Cerebellar cortex (tissue), 1 donor: ENCODE measurements around the gene PARD3.

Source experiments
- DNase-seq: peaks from one replicate; pipeline ENCODE4 v3.0.0-alpha.2; 2015; ENCODE audit warnings: low spot score

PARD3 gene

DNA sequence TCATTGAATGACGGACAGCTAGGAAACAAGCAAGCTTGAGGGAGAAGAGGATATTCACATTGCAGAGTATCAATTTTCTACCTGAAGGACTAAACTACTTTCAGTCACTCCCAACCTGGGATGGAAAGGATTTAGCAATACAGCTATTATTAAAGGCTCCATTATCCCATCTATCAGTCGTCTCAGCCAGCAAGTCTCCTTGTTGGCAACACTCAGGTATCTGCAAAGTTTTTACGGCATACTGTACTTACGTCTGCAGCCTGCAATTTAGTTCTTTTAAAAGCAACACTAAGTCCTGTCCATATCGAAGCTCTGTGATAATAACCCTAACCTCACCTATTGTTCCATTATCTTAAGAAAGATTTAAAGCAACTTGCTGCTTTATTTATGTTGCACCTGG lies 689.4 kb downstream of the PARD3 start:
- no peak for DNase-seq

DNA sequence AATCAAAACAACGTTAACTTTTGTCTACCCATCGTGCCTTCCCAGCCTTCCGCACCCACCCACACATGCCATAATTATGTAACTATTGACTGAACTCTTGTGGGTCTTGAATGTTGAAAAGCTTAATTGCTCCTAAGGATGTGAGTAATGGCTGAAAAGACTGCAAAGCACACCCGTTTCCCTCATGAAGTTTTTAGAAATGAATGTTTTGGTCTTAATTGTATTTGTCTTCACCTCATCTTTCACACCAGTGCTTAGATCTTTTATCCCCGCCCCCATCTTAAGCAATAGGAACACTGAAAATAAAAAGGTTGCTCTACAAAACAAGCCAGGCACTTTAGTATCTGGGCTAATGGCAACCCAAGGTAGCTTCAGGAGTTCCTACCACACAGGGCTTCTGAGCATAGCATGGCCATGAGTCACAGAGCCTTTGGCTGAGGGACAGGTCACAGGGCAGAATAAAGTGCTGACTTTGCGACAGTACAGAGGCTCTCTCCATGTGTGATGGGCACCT lies 690.5 kb downstream of the PARD3 start:
- DNase-seq: no peak

DNA sequence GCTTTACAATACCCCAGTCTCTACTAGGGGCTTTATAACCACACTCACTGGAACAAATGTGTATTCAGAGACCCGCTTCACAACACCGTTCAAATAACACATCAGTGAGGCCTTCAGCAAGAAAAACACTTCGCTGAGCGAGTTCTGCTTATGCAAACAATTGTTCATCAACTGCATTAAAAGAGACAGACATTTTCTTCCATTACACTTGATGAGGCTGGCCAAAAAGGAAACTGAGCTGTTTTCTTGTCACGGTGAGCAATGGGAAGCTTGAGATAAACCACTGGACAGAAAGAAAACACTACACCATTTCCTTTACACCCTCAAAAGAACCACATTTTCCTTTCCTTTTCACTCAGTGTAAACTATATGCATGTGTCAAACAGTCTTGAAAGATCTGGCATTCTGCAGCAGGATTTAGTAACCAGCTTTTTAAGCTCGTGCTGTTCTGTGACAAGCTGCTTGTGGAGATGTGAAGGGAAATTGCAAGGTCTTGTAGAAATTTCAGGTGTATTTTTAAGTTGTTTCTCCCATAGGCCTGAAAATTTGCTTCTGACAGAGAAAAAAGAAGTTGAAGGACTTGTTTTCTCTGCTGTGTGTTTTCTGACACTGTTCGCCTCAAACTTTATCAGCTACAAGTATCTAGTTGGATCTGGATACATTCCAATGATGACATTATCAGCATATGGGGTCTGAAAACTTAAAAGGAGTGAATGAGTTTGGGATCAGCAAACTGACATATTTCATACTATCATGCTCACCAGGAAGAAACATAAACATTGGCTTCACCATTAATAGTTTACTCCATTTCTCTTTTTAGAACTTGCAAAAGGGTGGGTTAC lies 693.1 kb downstream of the PARD3 start:
- DNase-seq: no peak

DNA sequence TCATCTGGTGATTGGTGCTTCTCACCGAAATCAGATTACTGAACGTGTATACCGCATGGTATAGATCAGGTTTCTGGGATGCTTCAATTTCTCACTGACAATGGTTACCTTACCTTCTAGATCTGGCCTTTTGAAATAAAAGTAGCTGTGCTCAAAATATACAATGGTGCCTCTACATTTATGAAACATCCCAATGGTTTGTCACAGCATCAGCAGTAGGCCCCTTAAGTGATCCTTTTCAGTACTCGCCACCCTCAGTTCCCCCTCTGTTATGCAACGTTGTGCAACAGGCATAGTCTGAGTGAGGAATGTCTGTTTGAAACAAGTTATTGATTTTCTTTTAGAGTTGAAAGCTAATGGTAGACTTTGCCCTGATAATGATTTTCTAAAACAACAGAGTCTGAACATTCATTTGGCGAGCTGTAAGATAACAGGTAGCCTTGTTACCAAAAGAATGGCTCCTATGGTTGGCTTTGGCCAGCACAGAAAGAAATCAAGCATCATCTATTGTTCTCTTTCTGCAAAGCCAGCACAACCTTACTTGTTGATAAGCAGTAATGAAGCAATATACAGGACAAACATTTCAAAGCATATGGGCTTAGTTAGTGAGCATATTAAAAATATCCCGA lies 693.9 kb downstream of the PARD3 start:
- no peak for DNase-seq

DNA sequence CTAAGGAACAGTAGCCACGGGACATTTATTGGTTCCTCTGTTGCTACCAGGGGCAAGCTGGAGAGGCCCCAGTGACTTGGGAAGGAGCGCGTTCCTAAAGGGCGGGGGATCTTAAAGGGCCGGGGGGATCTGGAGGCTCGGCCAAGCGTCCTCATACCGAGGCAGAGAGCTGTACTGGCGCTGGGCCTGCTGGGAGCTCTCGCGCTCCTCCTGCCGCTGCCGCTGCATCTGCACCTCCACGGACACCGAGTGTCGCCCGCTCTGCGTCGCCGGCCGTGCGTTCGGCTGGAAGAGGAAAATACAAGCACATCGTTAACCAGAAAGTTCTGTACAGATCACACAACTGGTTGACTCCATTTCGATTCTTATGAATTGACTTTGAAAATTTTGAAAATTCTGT lies 695.6 kb downstream of the PARD3 start:
- DNase-seq: no peak

DNA sequence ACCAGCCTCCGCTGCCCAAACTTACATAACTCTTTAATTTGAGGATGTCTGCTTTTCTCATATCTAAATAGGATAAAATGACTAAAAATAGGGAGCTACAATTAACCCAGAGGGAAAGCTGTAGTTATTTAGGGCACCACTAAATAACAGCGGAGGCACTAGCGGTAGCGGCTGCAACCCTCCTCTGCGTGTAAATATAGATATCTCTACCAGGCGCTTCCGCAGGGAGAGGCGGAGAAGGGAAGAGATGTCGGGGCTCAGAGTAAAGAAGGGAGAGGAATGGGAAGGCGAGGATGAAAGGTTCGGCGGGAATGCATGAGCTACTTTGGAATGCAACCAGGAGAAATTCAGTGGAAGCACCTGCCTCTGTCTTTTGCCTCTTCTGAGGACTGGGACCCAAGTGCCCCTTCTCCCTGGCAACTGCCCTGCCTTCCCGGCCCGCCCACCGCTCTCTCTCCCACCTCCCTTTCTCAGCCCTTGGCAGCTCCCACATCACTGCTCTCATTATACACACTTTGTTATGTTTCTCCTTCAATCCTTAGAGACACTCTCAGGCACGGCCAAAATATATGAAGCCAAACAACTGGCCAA lies 698.3 kb downstream of the PARD3 start:
- no peak for DNase-seq

DNA sequence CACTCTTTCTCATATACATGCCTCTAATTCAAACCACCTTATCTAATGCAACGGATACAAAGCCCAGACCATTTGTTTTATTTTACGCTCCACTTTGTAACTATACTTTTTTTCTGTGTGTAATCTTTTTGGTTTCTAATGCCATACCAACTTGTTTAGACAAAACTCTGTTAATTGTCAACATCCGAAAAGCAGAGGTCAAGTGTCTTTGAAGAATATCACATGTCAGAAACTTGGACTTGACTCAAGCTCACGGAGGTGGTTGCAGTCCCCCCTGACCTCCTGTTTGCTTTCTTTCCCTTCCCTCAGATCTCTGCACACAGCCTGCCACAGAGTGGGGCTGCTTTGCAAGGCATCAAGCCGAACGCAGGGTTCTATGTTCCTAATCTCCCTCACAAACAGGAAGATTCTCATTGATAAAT lies 698.9 kb downstream of the PARD3 start:
- no peak for DNase-seq

DNA sequence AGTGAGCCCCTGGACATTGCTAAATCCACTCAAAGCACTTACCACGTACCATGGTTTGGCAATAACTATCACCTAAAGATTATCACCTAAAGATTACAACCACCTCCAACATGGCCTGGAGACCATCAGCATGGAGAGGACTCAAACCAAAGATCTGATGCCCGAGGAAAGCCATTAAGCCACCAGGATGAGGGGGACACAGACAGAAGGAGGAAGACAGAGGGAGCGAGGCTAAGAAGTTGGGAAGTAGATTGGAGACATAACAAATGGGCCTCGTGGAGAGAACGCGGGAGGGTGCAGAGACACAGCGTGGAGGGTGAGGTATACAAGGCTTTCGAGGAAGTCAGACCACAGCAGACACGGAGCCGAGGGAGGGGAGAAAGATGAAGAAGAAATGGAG lies 700.2 kb downstream of the PARD3 start:
- no peak for DNase-seq

DNA sequence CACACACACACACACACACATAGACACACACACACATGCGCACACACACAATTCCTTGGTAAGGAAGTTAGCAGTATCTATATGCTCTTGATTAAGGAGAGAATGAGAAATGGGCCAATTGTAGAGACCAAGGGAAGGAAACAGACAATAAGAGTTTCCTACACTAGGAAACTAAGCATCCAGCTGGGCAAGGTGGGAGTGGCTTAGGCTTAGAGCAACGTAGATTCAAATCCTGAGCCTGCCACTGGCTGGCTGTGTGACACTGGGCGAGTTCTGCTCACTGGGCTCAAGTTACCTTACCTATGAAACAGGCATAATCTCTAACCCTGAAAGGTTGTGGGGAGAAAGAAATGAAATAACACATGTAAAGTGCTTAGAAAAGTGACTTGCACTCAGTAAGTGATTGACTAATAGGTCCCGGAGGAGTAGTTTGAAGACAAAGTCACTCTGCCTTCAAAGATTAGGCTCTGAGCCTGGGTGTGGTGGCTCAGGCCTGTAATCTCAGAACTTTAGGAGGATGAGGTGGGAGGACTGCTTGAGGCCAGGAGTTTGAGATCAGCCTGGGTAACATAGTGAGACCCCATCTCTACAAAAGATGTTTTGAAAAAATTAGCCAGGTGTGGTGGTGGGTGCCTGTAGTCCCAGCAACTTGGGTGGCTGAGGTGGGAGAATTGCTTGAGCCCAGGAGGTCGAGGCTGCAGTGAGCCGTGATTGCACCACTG lies 701.4 kb downstream of the PARD3 start:
- no peak for DNase-seq

DNA sequence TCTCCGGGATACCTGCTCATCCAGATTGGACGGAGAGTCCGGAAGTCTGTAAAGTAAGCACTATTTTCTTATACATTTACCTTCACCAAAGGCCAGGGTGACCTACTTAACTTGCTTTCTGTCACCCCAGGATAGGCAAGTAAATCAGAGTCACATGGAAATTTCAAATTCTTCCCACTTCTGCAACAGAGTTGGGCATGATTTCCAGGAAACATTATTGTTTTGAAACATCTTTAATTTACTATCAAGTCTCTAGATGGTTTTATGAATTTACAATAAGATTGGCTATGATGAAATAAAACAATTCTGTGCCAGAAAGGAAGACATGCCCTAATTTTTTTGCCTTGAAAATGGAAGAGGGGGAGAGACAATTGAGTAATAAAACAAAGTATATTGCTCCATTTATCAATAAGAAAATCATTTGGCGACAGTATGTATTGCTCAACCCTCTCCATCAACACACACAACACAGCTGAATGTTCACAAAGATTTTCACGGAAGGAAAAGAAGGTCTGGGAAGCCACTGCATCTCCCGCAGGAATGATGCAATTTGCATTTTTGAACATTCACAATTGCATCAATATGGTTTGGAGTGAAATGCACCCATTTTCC lies 702.8 kb downstream of the PARD3 start:
- no peak for DNase-seq

DNA sequence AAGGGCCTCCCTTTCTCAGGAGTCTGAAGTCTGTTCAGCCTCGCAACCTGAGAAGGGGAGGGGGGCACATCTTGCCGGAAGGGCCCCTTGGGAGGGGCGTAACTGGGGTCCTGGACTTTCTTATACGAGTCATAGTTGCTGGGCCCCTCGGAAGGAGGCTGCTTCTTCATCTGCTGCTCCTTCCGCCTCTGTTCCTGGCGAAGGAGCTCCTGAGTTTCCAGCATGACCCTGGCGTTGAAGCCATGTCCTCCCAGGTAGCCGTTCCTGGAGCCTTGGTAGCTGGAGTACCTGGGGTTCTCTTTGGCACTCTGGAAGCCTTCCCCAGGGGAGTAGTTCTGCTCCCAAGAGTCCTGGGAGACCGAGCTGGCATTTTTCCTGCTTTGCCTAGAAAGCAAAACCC lies 703.9 kb downstream of the PARD3 start:
- DNase-seq: no peak

DNA sequence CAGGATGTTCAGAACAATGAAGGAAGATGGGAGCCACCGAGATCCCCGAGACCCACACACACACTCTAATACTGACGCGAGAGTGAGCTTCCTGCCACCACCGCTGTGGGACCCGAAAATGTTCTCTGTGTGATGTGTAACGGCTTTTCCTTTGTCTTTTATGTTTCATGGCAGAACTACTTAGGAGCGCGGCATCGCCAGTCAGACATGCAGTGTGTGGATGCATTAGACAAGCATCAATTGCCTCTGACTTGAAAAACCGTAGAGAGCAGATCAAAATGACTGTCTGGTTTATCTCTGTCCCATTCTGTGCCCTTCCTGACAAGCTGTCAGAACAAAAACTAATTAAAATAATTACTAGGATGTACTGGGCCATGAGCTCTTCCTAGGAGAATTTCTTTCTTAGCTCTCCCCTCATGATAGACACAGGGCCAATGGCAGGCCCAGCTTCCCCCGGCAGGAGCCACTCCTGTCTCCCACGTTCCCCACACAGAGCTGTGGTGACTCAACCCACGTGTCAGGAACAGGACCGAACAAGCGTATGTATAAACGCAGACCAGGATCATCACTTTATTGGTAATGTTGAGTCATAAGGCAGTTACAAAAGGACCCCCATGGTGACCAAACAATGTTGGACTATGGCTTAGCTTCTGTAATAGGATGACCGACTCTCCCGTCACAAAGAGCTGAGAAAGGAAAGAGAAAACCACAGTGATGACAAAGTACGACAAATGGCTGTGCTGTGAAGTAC lies 705.0 kb downstream of the PARD3 start:
- no peak for DNase-seq

DNA sequence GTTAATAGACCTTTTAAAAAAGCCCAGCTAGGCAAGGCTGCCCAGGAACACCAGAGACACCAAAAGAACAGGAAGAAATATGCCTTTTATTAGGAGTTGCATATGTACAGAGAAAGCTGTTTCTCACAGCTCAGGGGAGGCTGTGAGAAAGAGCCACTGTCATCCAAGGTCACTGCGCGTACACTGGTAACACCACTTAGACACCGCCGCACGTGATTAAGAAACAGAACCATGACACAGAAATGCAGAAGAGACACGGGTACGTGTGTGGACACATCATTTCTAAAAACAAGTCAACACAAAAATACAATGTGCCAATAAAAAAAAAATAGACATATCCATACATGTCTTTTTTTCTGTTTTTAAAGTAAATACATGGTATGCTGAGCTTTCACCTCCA lies 705.6 kb downstream of the PARD3 start:
- DNase-seq: no peak

DNA sequence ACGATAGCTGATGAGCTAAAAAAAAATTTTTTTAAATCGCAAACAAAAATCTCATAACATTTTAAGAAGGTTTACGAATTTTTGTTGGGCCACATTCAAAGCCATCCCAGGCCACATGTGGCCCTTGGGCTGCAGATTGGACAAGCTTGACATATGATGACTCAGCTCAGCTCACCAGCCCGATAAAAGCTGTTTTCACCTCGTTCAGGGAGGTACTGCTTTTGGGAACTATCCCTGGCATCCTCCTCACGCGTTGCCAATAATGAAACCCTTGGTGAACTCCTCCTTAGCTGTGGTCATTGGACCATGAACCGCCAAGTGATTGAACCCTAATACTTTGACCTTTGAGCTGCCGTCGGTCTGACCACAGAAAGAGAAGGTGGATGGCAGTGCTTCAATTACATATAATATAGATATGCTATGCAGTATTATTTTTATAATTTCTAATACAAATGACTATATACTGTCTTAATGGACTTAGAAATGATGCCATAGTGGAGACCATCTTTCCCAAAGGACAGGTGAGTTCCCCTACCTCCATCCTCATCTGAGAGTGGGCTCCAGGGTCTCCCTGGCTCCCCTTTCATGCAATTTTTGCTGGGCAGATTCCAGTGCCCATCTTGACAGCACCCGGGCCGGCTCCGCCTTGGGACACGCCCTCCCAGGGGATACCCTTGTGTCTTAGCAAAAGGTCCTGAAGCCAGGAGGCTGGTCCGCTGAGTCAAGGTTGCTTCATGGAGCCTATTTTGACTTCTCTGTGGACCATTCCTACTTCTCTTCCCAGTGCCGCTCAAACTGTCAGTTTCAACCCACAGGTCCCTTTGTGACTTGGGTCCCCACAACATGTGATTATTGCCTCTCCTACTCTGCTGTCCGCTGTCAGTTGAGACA lies 707.2 kb downstream of the PARD3 start:
- DNase-seq: no peak

DNA sequence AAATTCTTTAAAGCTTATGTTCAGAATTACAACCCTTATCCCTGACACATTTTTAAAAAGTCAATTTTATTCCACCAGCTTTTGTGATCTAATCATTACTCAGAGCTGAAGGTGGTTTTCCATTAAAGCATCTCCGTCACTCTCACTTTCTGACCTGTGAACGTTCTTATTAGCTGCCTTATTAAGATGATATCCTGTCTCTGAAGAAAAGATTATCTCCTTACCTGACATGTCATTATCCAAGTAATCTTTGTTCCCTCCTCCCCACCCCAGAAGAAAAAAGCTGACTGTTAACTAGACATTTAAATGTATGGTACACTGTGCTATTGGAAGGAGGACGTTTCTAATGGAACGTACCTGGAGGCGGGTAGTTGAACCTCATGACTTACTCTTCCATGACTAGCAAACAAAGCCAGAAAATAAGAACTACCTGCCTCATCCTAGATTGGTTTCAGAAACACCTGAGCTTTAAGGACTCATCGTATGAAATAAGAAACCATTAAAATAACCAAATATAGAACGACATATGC lies 708.7 kb downstream of the PARD3 start:
- no peak for DNase-seq

DNA sequence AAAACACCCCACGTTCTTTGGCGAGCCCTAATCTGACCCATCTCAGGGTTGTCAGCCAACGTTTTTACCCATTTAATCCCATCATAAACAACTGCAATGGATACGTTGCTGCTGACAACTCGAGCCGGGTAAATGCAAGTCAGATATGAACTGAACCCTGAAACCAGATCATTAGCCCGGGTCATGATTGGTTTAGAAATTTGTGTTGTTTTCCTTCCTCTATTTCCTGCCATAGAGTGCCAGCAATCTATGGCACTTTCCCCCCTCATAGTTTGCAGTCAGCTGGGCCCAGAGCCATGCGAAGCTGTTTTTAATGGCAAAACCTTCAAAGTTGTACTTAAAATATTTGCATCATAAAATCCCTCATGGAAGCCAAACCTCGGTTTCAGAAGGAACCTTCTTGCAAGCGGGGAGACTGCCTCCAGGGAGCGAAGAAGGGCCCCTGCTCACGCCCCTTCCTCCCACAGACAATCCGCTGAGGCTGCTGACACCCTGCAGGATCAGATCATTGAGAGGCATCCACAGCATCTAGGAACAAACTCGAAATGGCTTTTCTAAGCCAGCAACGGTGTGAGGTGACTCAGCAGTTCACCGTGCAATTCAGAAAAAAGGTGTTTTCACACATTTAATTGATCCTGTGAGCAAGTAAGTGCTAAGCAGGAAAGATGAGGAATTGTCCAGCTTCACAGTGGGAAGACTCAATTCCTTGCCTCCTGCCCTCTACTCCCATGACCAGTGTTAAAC lies 710.1 kb downstream of the PARD3 start:
- DNase-seq: no peak

DNA sequence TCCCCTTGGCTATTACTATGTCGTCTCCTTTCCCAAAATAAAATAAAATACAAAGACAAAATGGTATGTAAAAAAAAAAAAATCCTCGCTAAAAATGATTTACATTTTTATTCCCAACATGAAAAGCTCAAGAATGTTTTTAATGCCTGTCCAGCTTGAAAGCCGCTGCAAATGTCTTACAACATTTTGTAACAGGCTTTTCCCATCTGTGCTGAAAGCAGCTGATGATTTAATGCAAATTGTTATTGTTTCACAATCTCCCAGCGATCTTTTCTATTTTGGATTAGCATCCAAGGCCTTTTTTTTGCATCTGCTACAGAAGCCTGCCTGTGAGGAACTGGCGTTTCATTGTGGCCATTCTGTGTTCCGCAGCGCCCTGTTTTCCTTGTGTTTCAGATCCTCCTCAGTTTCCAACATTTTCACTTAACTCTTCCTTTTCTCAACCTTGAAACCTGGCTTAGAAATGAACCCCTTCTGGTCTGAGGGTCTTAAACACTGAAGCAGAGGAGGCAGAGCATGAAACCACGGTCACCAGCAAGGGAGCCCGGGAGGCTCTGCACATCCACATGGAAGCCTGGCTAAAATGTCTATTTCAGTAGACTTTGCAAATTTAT lies 712.1 kb downstream of the PARD3 start:
- no peak for DNase-seq

DNA sequence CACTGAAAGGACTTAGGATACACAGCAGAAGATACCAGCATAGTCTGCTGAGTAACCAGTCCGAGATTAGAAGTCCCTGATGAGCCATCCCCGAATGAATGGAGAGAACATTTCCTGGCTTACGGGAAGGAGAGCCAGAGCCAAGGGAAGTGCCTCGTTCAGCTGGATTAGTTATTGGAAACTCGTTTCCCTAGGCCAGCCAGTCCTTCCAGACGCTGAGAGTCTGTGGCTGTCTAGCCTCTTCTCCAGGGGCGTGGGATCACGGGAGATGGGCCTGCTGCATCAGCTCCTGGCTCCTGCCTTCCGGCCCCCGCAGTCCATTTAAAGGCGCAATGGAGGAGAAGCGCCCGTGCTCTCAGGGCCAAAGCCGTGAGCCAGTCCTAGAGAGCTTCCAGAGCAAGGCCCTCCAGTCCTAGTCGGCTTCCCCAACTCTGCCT lies 712.8 kb downstream of the PARD3 start:
- DNase-seq: no peak

DNA sequence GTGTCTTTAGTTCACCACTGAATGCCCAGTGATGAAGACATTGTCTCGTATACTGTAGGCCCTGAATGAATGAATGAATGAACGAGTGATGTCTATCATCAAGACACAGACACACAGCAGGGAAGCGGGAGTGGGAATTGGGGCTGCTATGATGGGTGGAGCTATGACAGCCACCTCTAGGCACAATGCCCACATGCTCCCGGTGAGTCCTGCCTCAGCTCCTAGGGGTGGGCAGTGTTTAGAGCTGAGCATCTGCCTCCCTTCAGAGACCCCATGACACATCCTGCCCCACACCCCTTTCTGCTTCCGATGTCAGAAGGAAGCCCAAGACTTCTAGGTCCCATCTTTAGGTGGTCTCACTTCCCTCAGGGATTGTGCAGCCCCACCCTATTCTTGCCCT lies 714.1 kb downstream of the PARD3 start:
- DNase-seq: no peak
